Hematopoietic multipotent progenitor cell treated with erythropoietin and hydrocortisone succinate and interleukin-3 and kit ligand, for 17 days (in vitro differentiated cells): ENCODE data around the gene EWSR1.
A peak's percentile ranks its signal among the peaks of the same experiment; 100 is the strongest.

Experiments
- DNase-seq: peaks from one replicate; pipeline ENCODE4 v3.0.0-alpha.2; 2015; ENCODE audit warnings: low spot score

Gene EWSR1

GRCh38 chr22:29269731-29270474 is 1.8 kb downstream of the EWSR1 start:
- DNase-seq = no peak

- DNase-seq = peak; percentile 48
Observed at GRCh38 chr22:29270475-29271271, 2.6 kb downstream of the EWSR1 start.

- no peak for DNase-seq
Observed at GRCh38 chr22:29272624-29273023, 4.6 kb downstream of the EWSR1 start.

GRCh38 chr22:29275167-29275566 is 7.1 kb downstream of the EWSR1 start:
- no peak for DNase-seq

GRCh38 chr22:29275819-29276565 is 7.9 kb downstream of the EWSR1 start:
- no peak for DNase-seq

- no peak for DNase-seq
Observed at GRCh38 chr22:29277927-29278326, 9.9 kb downstream of the EWSR1 start.

- DNase-seq = no peak
Observed at GRCh38 chr22:29284196-29284595, 16.1 kb downstream of the EWSR1 start.

- DNase-seq = no peak
Observed at GRCh38 chr22:29288837-29289236, 20.8 kb downstream of the EWSR1 start.

GRCh38 chr22:29290061-29290460 is 22.0 kb downstream of the EWSR1 start:
- no peak for DNase-seq

GRCh38 chr22:29291215-29291614 is 23.1 kb downstream of the EWSR1 start:
- DNase-seq = no peak

- no peak for DNase-seq
Observed at GRCh38 chr22:29292379-29292778, 24.3 kb downstream of the EWSR1 start.

GRCh38 chr22:29298641-29299040 is 30.6 kb downstream of the EWSR1 start:
- no peak for DNase-seq

- DNase-seq = no peak
Observed at GRCh38 chr22:29299136-29299900, 31.2 kb downstream of the EWSR1 start.

GRCh38 chr22:29300467-29300806 is 32.4 kb downstream of the EWSR1 start:
- no peak for DNase-seq

GRCh38 chr22:29300807-29301601 is 32.9 kb downstream of the EWSR1 start:
- no peak for DNase-seq

GRCh38 chr22:29301716-29302401 is 33.8 kb downstream of the EWSR1 start:
- no peak for DNase-seq

- no peak for DNase-seq
Observed at GRCh38 chr22:29302402-29302680, 34.3 kb downstream of the EWSR1 start.

GRCh38 chr22:29302681-29303465 is 34.8 kb downstream of the EWSR1 start:
- DNase-seq = no peak

GRCh38 chr22:29305836-29306174 is 37.7 kb downstream of the EWSR1 start:
- no peak for DNase-seq

GRCh38 chr22:29306175-29306834 is 38.2 kb downstream of the EWSR1 start, which contains the start of gene GAS2L1:
TSS of gene GAS2L1 (plus strand) at chr22:29306650. CDS start at chr22:29308106, 1,456 bp downstream.
- peak; percentile 72 for DNase-seq
